KBM-7 (cell line): ENCODE results near the gene TYROBP.
"Not testable (repeated sequence)": the region's sequence is repeated elsewhere in the genome, so short reads cannot be mapped to it uniquely, and the experiment has no call there.

Source experiments
- DNase-seq: peaks from one replicate; pipeline ENCODE4 v3.0.0-alpha.2; 2015
- in situ Hi-C: fragments of 300-500 bp; cut with MboI; formaldehyde crosslinking; loops from 2 replicates; pipeline ENCODE4 v1.14.3; 2020; ENCODE audit warnings: low sequenced_read_pairs, low pct_unique_long_range_greater_than_20kb, mixed read lengths

Gene TYROBP

DNA sequence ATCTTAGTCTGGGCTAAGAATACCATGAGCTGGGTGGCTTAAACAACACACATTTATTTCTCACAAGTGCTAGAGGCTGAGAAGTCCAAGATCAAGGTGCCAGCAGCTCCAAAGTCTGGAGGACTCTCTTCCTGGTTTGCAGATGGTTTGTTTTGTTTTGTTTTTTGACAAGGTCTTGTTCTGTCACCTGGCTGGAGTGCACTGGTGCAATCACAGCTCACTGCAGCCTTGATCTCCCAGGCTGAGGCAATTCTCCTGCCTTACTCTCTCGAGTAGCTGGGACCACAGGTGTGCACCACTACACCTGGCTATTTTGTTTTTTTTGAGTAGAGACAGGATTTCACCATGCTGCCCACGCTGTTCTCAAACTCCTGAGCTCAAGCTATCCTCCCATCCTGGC lies 24.2 kb downstream of the TYROBP start:
- no peak for DNase-seq
- in situ Hi-C loops: no loop called here

DNA sequence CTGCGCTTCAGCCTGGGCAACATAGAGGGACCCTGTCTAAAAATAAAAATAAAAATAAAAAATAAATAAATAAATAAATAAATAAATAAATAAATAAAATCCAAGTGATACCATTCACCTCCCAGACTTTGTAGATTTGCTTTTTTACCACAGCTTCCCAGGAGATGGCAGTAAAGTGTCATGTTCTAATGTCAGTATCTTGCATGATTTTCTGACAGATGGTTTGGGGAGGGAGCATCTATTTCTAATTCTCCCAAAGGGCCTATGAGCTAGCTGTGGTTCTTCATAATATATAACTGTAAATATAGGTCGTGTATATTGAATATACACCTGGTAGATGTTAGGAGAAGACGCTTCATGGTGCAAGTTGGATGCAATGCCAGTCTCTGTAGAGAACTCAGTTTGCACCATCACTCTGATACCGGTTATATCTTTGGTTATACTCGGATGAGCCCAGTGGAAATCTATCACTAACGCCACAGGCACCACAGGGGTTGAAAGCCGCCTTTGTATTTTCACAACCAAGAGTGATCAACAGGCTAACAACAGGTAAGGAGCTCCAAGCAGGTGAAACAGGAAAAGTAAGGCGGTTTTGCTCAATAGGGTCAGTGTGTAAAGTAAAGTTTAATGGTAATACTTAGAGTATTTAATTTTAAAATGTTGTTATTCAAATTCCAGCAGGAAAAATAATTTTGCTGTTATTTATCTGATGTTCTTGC lies 25.8 kb downstream of the TYROBP start:
- DNase-seq: peak; percentile 83
- in situ Hi-C loops: no loop called here

DNA sequence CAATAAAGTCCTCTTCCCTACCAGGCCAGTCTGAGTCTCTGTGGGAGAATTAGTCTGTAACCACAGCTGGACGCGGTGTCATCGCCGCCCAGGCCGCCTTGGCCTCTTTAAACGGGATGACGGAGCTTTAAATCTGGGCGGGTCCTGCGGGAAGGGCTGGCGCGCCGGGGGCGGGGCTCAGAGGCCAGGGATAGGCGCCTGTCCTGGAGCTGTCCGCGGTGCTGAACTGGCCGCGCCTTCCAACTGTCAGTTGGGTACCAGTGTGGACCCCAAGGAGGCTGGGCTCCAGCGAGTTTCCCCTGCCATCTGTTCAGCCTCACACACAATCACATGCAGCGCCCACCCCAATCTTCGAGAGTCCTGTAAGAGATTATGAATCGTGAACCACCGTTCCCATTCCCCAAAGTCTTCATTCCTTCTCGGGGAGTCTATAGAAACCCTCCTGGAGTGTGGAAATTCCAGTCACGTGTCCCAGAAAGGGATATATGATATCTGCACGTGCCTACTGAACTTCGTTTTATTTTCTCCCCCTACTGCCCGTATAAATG lies 28.3 kb downstream of the TYROBP start:
- peak; percentile 89 for DNase-seq
- in situ Hi-C loops: no loop called here

DNA sequence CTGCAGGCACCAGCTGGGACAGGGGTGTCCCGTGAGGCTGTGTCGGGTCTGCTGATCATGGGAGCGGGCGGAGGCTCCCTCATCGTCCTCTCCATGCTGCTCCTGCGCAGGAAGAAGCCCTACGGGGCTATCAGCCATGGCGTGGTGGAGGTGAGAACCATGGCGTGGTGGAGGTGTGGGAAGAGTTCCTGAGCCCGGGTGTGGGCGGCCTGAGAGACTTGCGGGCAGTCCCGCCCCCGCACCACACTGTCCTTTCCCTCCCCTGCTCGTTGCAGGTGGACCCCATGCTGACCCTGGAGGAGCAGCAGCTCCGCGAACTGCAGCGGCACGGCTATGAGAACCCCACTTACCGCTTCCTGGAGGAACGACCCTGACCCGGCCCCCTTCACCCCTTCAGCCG lies 29.0 kb downstream of the TYROBP start:
- DNase-seq: no peak
- in situ Hi-C loops: no loop called here

DNA sequence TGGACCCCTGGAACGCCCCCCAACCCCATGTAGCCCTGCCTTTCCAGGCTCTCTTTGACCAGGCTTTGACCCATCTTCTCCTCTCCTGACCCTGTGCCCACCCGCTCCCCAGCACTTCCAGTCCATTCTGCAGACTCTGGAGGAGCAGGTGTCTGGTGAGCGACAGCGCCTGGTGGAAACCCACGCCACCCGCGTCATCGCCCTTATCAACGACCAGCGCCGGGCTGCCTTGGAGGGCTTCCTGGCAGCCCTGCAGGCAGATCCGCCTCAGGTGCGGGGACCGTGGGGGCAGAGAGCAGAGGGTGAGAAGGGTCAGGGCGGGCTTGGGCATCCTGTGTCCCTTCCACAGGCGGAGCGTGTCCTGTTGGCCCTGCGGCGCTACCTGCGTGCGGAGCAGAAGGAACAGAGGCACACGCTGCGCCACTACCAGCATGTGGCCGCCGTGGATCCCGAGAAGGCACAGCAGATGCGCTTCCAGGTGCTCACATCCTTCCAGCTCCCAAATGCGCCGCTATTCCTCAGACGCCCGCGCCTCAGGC lies 33.6 kb downstream of the TYROBP start:
- in situ Hi-C loops: no loop called here
- DNase-seq: no peak

DNA sequence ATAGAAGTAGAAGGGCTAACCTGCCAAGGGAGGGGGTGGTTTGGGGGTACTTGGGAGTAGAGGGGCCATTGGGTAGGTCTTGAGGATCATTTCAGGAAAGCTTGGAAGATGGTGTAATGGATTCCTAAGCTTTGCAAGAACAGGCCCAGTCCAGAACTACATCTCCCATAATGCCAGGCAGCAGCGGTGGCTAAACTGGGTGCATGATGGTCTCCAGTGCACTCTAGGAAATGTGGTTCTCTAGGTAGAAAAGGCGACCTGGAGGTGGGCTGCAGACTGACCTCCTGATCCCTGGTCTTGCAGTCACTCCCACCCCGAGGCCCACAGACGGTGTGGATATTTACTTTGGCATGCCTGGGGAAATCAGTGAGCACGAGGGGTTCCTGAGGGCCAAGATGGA lies 35.9 kb downstream of the TYROBP start:
- DNase-seq: no peak
- in situ Hi-C loops: no loop called here

DNA sequence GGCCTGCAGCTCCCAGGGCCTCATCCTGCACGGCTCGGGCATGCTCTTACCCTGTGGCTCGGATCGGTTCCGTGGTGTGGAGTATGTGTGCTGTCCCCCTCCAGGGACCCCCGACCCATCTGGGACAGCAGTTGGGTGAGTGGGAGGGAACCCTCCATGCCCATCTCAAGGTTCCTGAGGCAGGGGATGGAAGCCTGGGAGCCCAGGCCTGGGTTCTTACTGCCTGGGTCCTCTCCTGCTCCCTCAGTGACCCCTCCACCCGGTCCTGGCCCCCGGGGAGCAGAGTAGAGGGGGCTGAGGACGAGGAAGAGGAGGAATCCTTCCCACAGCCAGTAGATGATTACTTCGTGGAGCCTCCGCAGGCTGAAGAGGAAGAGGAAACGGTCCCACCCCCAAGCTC lies 36.5 kb downstream of the TYROBP start:
- no peak for DNase-seq
- in situ Hi-C loops: no loop called here

DNA sequence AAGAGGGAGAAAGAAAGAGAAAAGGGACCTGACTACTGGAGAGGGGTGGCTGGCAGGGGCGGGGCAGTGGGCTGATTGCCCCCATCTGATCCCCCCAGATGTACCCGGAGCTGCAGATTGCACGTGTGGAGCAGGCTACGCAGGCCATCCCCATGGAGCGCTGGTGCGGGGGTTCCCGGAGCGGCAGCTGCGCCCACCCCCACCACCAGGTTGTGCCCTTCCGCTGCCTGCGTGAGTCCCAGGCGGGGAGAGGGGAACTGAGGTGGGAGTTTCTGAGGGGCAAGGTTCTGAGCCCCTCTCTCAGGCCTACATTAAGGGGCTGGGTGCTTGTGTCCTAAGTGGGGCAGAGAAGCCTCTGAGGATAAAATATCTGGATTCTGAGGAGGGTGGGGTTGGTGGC lies 37.3 kb downstream of the TYROBP start:
- in situ Hi-C loops: no loop called here
- DNase-seq: no peak

DNA sequence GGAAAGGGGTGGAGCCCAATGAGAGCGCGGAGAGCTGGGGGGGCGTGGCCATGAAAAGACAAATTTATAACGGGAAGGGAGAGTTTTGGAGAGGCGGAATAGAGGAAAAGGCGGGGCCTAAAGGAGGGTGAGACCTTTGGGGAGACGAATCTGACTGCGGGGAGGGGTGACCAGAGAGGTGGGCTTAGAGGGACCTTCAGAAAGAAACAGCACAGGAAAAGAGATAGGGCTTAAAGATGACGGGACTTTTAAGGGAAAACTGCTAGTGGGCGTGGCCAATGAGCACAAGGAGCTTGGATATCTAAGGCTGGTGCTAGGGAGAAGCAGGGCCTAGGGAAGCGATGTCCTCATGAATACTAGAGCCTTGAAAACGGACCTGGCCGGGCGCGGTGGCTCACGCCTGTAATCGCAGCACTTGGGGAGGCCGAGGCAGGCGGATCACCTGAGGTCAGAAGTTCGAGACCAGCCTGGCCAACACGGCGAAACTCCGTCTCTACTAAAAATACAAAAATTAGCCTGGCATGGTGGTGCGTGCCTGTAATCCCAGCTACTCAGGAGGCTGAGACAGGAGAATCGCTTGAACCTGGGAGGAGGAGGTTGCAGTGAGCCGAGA lies 37.9 kb downstream of the TYROBP start:
- DNase-seq, in situ Hi-C loops: not testable (repeated sequence)

DNA sequence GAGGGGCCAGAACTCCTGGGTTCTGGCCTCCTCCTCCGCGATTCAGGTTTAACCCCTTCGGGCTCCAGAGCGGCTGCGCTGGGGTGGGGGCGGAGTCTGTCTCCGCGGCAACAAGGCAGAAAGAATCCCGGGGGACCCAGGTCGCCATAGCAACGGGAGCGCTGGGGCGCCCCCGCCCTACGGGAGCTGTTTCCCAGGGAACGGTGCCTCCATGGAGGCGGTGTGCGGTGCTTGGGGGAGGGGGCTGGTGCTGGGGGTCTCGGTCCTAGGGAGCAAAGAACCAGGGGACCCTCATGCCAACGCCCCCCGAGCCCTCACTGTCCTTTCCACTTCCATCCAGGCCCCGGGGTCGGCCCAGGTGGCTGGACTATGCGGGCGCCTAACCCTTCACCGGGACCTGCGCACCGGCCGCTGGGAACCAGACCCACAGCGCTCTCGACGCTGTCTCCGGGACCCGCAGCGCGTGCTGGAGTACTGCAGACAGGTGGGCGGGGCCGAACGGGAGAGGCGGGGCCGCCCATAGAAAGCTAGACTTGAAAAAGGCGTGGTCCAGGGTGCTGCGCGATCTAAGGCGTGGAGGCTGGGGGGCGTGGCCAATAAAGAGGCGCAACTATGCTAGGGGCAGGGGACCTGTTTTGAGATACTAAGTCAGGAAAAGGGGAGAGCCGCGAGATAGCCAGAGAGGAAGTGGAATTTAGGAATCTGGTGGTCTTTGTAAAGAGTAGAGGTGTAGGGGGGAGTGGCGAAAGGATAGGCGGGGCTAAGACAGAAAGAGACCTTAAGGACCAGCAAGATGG lies 38.6 kb downstream of the TYROBP start:
- in situ Hi-C loops: no loop called here
- peak; percentile 94 for DNase-seq

DNA sequence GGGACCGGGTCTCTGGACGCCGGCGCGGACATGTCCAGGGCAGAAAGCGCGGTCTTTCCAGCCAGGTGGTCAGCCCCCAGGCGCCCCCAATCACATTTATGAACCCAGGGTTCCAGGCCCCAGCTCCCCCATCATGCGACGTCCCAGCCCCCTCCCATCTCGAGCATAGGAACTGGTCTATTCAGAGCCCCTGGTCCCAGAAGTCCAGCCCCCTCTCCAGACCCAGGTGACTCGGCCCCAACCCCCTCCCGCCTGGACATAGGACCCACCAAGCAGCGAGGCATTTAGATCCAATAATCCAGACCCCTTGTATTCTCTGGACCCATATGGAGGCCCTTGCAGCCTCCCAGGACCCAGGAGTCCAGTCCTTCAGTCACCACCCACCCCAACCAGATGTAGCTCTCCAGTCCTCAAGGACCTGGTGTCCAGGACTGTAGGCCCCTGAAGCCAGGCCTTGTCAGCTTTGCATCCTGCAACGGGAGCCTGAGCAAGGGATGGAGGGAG lies 39.2 kb downstream of the TYROBP start:
- in situ Hi-C loops: no loop called here
- DNase-seq: no peak

DNA sequence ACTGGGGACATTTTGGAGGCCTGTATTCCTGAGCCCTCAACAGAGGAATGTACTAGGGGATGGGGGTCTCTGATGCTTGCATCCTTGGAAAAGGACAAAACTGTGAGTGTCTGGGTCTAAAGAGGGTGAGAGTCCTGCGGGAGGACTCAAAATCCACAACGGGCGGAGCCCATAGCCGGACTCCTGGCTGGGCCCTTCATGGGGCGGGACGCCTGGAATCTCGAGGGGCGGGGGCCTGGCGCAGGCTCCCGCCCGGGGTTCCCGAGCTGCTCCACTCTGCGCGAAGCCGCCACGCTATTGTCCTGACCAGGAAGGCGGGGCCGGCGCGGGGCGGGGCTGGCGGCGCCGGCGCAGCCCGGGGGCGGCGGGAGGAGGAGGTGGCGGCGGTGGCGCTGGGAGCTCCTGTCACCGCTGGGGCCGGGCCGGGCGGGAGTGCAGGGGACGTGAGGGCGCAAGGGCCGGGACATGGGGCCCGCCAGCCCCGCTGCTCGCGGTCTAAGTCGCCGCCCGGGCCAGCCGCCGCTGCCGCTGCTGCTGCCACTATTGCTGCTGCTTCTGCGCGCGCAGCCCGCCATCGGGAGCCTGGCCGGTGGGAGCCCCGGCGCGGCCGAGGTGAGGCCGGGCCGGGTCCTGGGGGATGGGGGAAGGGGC lies 39.8 kb downstream of the TYROBP start, which contains the start of gene APLP1:
Gene APLP1 (plus strand): TSS at position 403 of the 651 bp plus-strand sequence. CDS start 63 bp downstream, at position 466.
- in situ Hi-C loops: no loop called here
- DNase-seq: no peak

DNA sequence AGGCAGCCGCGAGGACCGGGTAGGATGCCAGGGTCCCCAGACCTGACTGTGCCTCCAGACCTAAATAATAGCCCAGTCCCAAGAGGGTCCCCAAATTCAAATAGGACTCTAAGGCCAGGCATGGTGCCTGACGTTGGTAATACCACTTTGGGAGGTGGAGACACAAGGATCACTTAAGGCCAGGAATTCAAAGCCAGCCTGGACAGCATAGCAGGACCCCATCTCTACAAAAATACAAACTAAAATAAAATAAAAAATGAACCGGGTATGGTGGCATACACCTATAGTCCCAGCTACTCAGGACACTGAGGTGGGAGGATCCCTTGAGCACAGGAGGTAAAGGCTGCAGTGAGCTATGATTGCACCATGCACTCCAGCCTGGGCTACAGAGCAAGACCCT lies 45.1 kb downstream of the TYROBP start:
- in situ Hi-C loops: no loop called here

DNA sequence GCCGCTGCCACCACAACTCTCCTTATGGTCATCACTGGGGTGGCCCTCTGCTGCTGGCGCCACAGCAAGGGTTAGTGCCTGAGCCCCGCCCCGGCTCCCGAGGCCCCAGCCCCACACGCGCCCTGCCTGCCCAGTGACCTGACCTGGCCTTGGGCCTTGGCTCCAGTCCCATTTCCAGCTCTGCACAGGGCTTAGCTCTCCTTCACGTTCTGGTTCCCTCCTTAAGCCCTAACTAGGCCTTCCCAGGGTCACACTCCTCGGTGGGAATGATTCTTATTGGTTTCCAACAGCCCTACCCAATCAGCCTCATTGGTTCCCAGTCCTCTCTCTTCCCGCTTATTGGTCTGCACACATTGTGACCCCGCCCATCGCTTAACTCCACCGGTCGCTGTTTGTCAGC lies 45.6 kb downstream of the TYROBP start:
- in situ Hi-C loops: no loop called here

More for the DNA sequence above, 45.1 kb downstream of the TYROBP start:
- no peak for DNase-seq

DNA sequence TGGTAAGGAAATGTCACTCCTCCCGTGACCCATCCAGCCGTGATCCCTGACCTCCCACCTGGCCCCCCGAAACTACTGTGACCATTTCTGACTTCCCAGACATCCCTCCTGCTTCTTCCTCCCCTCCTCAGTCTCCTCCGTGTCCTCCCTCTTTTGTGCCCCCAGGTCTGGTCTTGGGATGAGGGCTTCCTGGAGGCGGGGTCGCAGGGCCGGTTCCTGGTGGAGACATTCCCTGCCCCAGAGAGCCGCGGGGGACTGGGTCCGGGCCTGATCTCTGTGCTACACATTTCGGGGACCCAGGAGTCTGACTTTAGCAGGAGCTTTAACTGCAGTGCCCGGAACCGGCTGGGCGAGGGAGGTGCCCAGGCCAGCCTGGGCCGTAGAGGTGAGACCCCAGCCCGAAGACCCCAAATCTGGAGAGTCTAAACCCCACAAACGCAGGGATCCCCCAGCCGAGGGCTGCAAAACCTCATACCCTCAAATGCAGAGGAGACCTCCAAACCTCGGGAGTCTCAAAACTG lies 46.4 kb downstream of the TYROBP start:
- in situ Hi-C loops: no loop called here
- DNase-seq: no peak

More for the DNA sequence above, 45.6 kb downstream of the TYROBP start:
- no peak for DNase-seq

DNA sequence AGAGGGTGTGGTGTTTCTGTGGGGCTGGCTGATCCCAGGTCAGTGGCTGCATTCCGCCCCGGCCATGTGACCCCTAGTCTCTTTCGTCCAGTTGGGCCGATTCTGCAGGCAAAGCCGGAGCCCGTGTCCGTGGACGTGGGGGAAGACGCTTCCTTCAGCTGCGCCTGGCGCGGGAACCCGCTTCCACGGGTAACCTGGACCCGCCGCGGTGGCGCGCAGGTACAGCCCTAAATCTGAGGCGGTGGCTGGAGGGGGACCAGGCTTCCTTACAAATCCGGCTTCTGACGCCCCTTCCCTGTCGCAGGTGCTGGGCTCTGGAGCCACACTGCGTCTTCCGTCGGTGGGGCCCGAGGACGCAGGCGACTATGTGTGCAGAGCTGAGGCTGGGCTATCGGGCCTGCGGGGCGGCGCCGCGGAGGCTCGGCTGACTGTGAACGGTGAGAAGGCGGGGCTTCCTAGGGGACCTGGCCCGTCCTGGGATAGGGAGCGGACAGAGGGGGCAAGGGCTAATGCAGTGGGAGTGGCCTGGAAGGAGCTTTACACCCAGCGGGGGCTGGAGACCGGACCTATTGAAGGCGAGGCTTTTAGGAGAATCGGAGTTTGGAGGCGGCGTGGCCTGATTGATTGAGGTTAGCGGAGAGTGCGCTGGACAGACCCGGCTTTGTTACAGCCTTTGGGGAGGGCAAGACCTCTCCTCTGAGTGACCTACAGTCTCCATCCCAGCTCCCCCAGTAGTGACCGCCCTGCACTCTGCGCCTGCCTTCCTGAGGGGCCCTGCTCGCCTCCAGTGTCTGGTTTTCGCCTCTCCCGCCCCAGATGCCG lies 47.1 kb downstream of the TYROBP start:
- no peak for DNase-seq
- in situ Hi-C loops: no loop called here

DNA sequence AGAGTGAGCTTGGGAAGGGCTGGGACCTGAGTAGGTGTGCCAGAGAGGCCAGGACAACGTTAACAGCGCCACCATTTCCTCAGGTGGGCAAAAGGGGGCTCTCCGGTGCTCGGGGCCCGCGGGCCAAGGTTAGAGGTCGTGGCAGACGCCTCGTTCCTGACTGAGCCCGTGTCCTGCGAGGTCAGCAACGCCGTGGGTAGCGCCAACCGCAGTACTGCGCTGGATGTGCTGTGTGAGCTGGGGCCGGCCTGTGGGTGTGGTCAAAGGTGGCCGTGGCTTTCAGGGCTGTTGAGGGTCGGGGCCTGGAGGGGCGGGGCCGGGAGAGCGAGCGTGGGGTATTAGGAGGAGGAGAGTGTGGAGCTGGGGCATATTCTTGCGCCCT lies 47.7 kb downstream of the TYROBP start:
- DNase-seq: no peak
- in situ Hi-C loops: no loop called here

DNA sequence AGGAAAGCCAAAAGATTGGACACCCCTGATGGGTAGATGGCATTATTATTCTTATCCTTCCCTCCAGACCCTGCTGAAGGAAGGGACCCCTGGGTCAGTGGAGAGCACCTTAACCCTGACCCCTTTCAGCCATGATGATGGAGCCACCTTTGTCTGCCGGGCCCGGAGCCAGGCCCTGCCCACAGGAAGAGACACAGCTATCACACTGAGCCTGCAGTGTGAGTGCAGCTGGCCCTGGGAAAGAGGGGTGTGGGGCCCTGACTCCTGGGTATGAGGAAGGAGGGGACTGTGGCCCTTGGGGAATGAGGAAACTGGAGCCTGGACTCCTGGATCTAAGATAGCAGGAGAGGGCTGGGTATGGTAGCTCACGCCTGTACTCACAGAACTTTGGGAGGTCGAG lies 48.7 kb downstream of the TYROBP start:
- in situ Hi-C loops: no loop called here
- no peak for DNase-seq
